Activated CD4-positive, alpha-beta T cell treated with anti-CD3 and anti-CD28 coated beads for 1 hour (primary cell): ENCODE results near the gene PTPN3.

ENCODE experiments used
- DNase-seq: peaks from one replicate; pipeline ENCODE4 v3.0.0-alpha.2; 2020

Gene PTPN3

DNA sequence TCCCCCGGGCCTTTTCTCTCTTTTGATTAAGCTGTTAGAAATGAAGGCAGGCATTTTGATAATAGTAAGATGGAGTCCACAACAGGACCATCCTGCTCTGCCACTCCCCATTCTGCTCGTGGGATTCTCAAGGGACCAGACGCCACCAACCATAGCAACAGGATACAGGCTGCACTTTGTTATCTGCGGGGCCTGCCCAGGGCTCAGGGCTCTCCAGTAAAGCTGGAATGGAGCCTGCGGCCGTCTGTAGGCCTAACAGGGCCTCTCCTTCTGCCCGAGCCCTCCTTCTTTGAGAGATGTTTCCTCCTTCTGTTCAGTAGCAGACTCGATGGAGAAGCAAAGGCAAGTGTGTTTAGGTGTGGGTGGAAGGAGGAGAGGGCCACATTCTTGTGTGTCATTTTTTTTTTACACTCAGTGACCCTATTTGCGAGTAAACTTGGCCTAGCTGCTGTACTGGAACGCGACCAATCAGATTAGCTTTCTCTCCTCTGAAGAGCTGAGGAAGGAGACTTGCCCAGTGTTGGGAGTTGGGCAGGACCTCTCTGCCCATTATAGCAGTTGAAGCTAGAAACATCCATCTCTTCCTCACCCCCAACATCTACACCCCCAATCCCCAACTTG, 168.4 kb downstream of the PTPN3 start:
- DNase-seq, result no peak

DNA sequence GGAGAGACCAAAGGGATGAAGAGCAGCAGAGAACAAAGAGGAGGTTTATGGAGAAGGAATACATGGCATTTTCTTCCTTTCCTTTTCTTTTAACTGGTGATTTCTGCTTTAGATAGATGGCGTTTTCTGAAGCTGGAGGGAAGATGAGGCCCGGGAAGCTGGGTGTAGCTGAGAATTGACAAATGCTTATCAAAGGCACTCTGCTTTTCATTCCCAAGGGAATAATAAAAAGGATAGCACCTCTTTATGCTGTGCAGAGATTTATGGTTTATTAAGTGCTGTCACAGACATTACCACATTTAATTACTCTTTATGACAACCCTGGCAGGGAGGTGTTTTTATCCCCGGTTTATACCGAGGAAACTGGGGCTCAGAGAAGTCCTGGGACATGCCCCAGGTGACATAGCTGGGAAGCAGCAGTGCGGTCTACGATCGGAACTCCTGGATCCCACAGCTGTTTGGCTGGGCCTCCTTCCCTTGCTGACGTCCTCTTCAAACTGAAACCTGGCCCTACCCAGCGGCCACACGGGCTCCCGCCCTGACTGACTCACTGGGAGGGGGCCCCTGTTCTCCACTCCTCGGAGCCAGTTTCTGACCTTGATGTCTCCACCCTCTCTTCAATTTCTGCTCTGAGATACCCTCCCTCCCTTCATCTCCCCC, 169.0 kb downstream of the PTPN3 start:
- DNase-seq, result no peak
